ENCODE results near the gene SPRR2B. TPM values are rescaled to one million over a fixed set of nuclear protein-coding genes. Genes with fewer than 3 reads are reported as not detected.

The SPRR2B gene
- total RNA-seq, 2 donors from 2014 or later: not detected

GRCh38 chr1:153035211-153035610 lies 36.2 kb downstream of the SPRR2B start:
- H3K27me3 ChIP-seq (ENCODE audit: control insufficient read depth, insufficient read depth, low read length, poor library complexity, severe bottlenecking): no peaks in the 10 kb centered on the region
- Mint-ChIP-seq H3K27ac (no peak overlapping the region), H3K27me3 (ENCODE audit: insufficient read depth) (no peaks in the 10 kb centered on the region), H3K9me3 (no peaks in the 10 kb centered on the region), H3K4me1 (peaks cover 26% of the 10 kb centered on the region), H3K4me3 (no peak overlapping the region), H3K36me3 (ENCODE audit: low read depth) (no peaks in the 10 kb centered on the region)
- H3K9ac ChIP-seq (ENCODE audit: extremely low read depth, low read length, poor library complexity, severe bottlenecking): no peak overlapping the region
- no peak overlapping the region for H3K27ac ChIP-seq (ENCODE audit: low read depth, low read length)
- H3K9me3 ChIP-seq (ENCODE audit: control insufficient read depth, low read length): no peaks in the 10 kb centered on the region
- no peaks in the 10 kb centered on the region for H3K36me3 ChIP-seq (ENCODE audit: control insufficient read depth, insufficient read depth, low read length)
- 93% methylated on average over 1 of the region's 1 CpG; no CpG with 5 or more reads in 1 of the 2 experiments for WGBS, 2 experiments (ENCODE audit: insufficient coverage in 1 of 2, insufficient read length in 1 of 2)
- TF ChIP-seq CTCF (conservative IDR thresholded peaks at IDR 0.05): no peak
- peak overlapping the region; percentile 56 for H3K4me3 ChIP-seq (ENCODE audit: low read length)
- H3K4me1 ChIP-seq (ENCODE audit: control insufficient read depth, insufficient read depth, low read length): no peaks in the 10 kb centered on the region
- no peak for DNase-seq

DNA sequence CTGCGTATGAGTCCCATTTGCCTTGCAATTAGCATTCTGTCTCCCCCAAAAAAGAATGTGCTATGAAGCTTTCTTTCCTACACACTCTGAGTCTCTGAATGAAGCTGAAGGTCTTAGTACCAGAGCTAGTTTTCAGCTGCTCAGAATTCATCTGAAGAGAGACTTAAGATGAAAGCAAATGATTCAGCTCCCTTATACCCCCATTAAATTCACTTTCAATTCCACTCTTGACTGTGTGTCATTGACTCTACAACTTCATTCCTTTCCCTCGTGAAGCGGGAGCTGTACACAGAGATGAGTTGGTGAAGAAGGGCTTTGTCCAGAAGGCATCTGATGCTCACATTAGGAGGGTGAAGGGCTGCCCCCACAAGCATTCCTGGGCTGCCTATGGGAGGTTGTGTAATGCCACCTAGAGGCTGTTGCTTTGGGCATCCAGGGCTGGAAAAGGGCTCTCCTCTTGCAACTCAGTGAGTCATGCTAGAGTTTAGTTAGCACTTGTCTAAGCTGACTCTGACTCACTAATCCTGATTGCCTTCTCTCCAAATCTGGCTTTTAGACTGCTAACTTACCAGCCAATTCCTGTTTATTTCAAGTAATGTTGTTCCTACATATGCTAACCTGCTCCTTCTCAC lies 38.6 kb downstream of the SPRR2B start:
- H3K9ac ChIP-seq (ENCODE audit: extremely low read depth, low read length, poor library complexity, severe bottlenecking): no peak overlapping the region
- H3K36me3 Mint-ChIP-seq (ENCODE audit: low read depth): no peaks in the 10 kb centered on the region
- H3K27ac ChIP-seq (ENCODE audit: low read depth, low read length): no peak overlapping the region
- TF ChIP-seq CTCF (conservative IDR thresholded peaks at IDR 0.05): peak; percentile 78
- H3K4me1 Mint-ChIP-seq: peaks cover 20% of the 10 kb centered on the region
- peak overlapping the region; percentile 3 for H3K27ac Mint-ChIP-seq
- H3K27me3 Mint-ChIP-seq (ENCODE audit: insufficient read depth): no peaks in the 10 kb centered on the region
- no peak overlapping the region for H3K4me3 ChIP-seq (ENCODE audit: low read length)
- peaks cover 5% of the 10 kb centered on the region for H3K9me3 Mint-ChIP-seq
- no peaks in the 10 kb centered on the region for H3K9me3 ChIP-seq (ENCODE audit: control insufficient read depth, low read length)
- no peaks in the 10 kb centered on the region for H3K27me3 ChIP-seq (ENCODE audit: control insufficient read depth, insufficient read depth, low read length, poor library complexity, severe bottlenecking)
- no peak overlapping the region for H3K4me3 Mint-ChIP-seq
- 0 to 41% methylated on average over 1 to 3 of the region's 3 CpGs for WGBS, 2 experiments (ENCODE audit: insufficient coverage in 1 of 2, insufficient read length in 1 of 2)
- DNase-seq: peak; percentile 63
- no peaks in the 10 kb centered on the region for H3K4me1 ChIP-seq (ENCODE audit: control insufficient read depth, insufficient read depth, low read length)
- H3K36me3 ChIP-seq (ENCODE audit: control insufficient read depth, insufficient read depth, low read length): no peaks in the 10 kb centered on the region

GRCh38 chr1:153032073-153032472 lies 39.3 kb downstream of the SPRR2B start:
- H3K27me3 Mint-ChIP-seq (ENCODE audit: insufficient read depth): no peaks in the 10 kb centered on the region
- no peak for DNase-seq
- Histone ChIP-seq H3K27ac (ENCODE audit: low read depth, low read length) (no peak overlapping the region), H3K27me3 (ENCODE audit: control insufficient read depth, insufficient read depth, low read length, poor library complexity, severe bottlenecking) (no peaks in the 10 kb centered on the region), H3K4me3 (ENCODE audit: low read length) (no peak overlapping the region), H3K36me3 (ENCODE audit: control insufficient read depth, insufficient read depth, low read length) (no peaks in the 10 kb centered on the region), H3K9ac (ENCODE audit: extremely low read depth, low read length, poor library complexity, severe bottlenecking) (no peak overlapping the region), H3K9me3 (ENCODE audit: control insufficient read depth, low read length) (no peaks in the 10 kb centered on the region), H3K4me1 (ENCODE audit: control insufficient read depth, insufficient read depth, low read length) (no peaks in the 10 kb centered on the region)
- H3K4me1 Mint-ChIP-seq: peaks cover 14% of the 10 kb centered on the region
- H3K36me3 Mint-ChIP-seq (ENCODE audit: low read depth): no peaks in the 10 kb centered on the region
- no peak for TF ChIP-seq CTCF (conservative IDR thresholded peaks at IDR 0.05)
- H3K9me3 Mint-ChIP-seq: peaks cover 5% of the 10 kb centered on the region
- H3K27ac Mint-ChIP-seq: no peak overlapping the region
- H3K4me3 Mint-ChIP-seq: no peak overlapping the region
